Neural cell (in vitro differentiated cells): ENCODE results near the gene EIF1AY.

Experiments
- CTCF ChIP-seq: fragments of 450-650 bp; IDR thresholded peaks from 2 replicates; pipeline ENCODE4 v1.5.1; 2014; ENCODE audit warnings: antibody characterized with exemption, mild to moderate bottlenecking, moderate library complexity; ENCODE audit not compliant: poor library complexity, severe bottlenecking
- EP300 ChIP-seq: fragments of 450-650 bp; conservative IDR thresholded peaks from 2 replicates; pipeline ENCODE4 v1.6.1; 2014; ENCODE audit warnings: antibody characterized with exemption, mild to moderate bottlenecking, moderate library complexity; ENCODE audit not compliant: poor library complexity, severe bottlenecking
- EZH2 ChIP-seq: fragments of 200-600, 300-800 bp; shearing (Covaris generic), sonication (generic); IDR thresholded peaks from 2 replicates; pipeline ENCODE4 v1.6.1; 2014; ENCODE audit warnings: antibody characterized with exemption, low read length, borderline replicate concordance, mild to moderate bottlenecking; ENCODE audit not compliant: insufficient read depth, poor library complexity, severe bottlenecking
- MXI1 ChIP-seq: fragments of 450-650 bp; conservative IDR thresholded peaks from 2 replicates; pipeline ENCODE4 v1.6.1; 2014; ENCODE audit warnings: antibody characterized with exemption, mild to moderate bottlenecking; ENCODE audit not compliant: poor library complexity, severe bottlenecking
- POLR2AphosphoS5 ChIP-seq: IDR thresholded peaks from 2 replicates; pipeline ENCODE4 v1.6.1; 2012
- RAD21 ChIP-seq: fragments of 450-650 bp; conservative IDR thresholded peaks from 2 replicates; pipeline ENCODE4 v1.6.1; 2014; ENCODE audit warnings: antibody characterized with exemption, mild to moderate bottlenecking, moderate library complexity
- REST ChIP-seq: IDR thresholded peaks from 2 replicates; pipeline ENCODE4 v1.6.1; 2012; ENCODE audit warnings: borderline replicate concordance
- SMC3 ChIP-seq: fragments of 450-650 bp; conservative IDR thresholded peaks from 2 replicates; pipeline ENCODE4 v1.6.1; 2014; ENCODE audit warnings: antibody characterized with exemption, mild to moderate bottlenecking, moderate library complexity; ENCODE audit not compliant: poor library complexity
- TAF1 ChIP-seq: IDR thresholded peaks from 2 replicates; pipeline ENCODE4 v1.6.1; 2012; ENCODE audit warnings: low read depth

- TF ChIP-seq CTCF (no peak), EP300 (no peak), RAD21 (no peak), REST (no peak), SMC3 (no peak), POLR2AphosphoS5 (no peak), EZH2 (no peak), TAF1 (no peak), MXI1 (no peak)
Observed at GRCh38 chrY:20528435-20528834, 47.1 kb upstream of the EIF1AY start.
